Measurements from ENCODE around the gene PI4K2A. TPM values are rescaled to one million over a fixed set of nuclear protein-coding genes. Genes with fewer than 3 reads are reported as not detected.

Gene PI4K2A
- total and polyA plus RNA-seq, 2 of the 4 experiments (the other 2 are of a cell fraction), result 15.8 to 27.3 TPM

DNA sequence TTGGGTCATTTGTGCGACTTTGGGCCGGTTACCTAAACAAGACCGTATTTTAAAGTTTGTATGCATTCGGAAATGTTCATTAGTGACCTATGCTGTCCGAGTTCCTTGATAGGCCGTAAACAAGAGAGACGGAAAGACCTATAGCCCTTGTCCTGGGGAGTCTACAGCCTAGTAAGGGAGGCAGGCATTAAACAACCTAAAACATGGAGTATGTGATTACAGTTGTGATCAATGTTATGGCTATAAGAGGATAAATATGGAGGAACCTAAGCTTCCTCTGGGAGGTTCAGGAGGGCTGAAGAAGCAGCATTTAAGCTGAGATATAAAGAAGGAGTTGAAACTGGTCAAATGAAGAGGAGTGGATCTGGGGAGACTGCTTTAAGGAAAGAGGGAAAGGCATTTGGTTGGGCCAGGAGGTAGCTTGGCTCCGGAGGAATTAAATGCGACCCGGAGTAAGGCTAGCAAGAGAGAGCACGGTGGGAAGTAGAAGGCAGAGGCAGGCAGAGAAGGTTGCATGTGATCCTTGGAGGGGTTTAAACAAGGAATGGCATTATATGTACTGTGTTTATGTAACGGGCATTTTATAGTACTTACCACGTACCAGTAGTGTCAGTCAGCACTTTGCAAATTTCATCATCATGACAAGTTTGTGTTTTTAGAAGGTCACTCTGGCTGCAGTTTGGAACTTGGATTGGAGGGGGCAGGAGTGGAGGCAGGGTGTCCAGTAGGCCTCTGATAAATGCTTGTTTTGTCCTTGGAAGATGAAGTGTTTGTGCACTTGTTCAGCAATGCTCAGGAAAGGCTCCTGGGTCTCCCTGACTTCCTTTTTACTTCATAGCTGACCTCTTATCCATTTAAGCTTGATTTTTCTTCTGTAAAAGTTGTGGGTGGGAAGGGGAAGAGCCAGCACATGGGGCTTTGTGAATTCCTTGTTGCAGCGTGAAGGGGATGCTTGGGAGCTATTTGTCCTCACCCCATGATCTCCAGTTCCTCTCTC, 47.6 kb downstream of the PI4K2A start:
- peak; percentile 6 for ATAC-seq (ENCODE audit: low read depth)
- Histone ChIP-seq H2AK5ac (ENCODE audit: low read depth, low read length) (peak overlapping the region; percentile 93), H2BK20ac (ENCODE audit: low read depth, low read length) (peak overlapping the region; percentile 94), H3K4me3 (ENCODE audit: insufficient read depth, low read depth, low read length) (peak overlapping the region; percentile 17), H3K4me1 (ENCODE audit: control insufficient read depth, insufficient read depth, low read length) (peaks cover 25% of the 10 kb centered on the region), H2BK5ac (ENCODE audit: low read depth, low read length, poor library complexity, severe bottlenecking) (peak overlapping the region; percentile 97), H3K23ac (ENCODE audit: low read depth, low read length) (peak overlapping the region; percentile 99), H3K9me3 (ENCODE audit: control insufficient read depth, insufficient read depth, low read length) (no peaks in the 10 kb centered on the region), H3K4ac (ENCODE audit: low read depth, low read length) (peak overlapping the region; percentile 99), H3K18ac (ENCODE audit: low read depth, low read length) (peak overlapping the region; percentile 95), H2AK9ac (replicated peaks; ENCODE audit: low read depth, low read length, poor library complexity) (peak overlapping the region; percentile 97), H3K27me3 (ENCODE audit: control insufficient read depth, insufficient read depth, low read length) (no peaks in the 10 kb centered on the region), H4K5ac (ENCODE audit: low read depth, low read length) (peak overlapping the region; percentile 94), H3K14ac (replicated peaks; ENCODE audit: low read depth, low read length) (peak overlapping the region; percentile 98), H2BK120ac (ENCODE audit: low read depth, low read length) (peak overlapping the region; percentile 99), H3K9ac (ENCODE audit: low read depth, low read length) (peak overlapping the region; percentile 83), H3K9me1 (ENCODE audit: insufficient read depth, low read length) (peaks cover 10% of the 10 kb centered on the region), H4K20me1 (ENCODE audit: insufficient read depth, low read length) (peaks cover 22% of the 10 kb centered on the region), H3K56ac (ENCODE audit: extremely low read depth, insufficient read depth, low read length) (peak overlapping the region; percentile 94), H3K36me3 (ENCODE audit: control insufficient read depth, insufficient read depth, low read length) (no peaks in the 10 kb centered on the region), H4K8ac (ENCODE audit: low read depth in 2 of 2, low read length in 2 of 2) (peak overlapping the region; percentile 84 to 96), H3K79me1 (ENCODE audit: low read depth in 1 of 2, low read length in 2 of 2) (peaks cover 3 to 32% of the 10 kb centered on the region in 2 experiments; a peak in 2 of 4 replicates), H4K91ac (ENCODE audit: insufficient read depth, low read depth, low read length) (peak overlapping the region; percentile 98), H3K4me2 (ENCODE audit: low read depth, low read length) (peak overlapping the region; percentile 78), H2BK15ac (ENCODE audit: low read depth, low read length) (peak overlapping the region; percentile 82; the same call in 2 of the 3 replicates), H2AFZ (replicated peaks; ENCODE audit: low read length, poor library complexity) (peak overlapping the region; percentile 91), H3K27ac (ENCODE audit: insufficient read depth, low read length) (peak overlapping the region; percentile 99)
- in situ Hi-C loops (cut with MboI; ENCODE audit: low sequenced_read_pairs) (no loop called here), intact Hi-C loops (cut with micrococcal nuclease) (loop anchor here (1.0 kb wide), 2 partner anchors 116 to 190 kb away; partner anchors contain the start of genes ANKRD2, MMS19 and UBTD1), dilution Hi-C loops (cut with HindIII; ENCODE audit: low sequenced_read_pairs, unreplicated experiment) (no loop called here)
- 40% methylated on average over 1 of the region's 14 CpGs; no CpG with 5 or more reads in 1 of the 2 experiments for WGBS, 2 experiments (ENCODE audit: extremely low coverage in 2 of 2, insufficient read length in 1 of 2)
- peak; percentile 93 for DNase-seq
- TF ChIP-seq, protein P1, sequence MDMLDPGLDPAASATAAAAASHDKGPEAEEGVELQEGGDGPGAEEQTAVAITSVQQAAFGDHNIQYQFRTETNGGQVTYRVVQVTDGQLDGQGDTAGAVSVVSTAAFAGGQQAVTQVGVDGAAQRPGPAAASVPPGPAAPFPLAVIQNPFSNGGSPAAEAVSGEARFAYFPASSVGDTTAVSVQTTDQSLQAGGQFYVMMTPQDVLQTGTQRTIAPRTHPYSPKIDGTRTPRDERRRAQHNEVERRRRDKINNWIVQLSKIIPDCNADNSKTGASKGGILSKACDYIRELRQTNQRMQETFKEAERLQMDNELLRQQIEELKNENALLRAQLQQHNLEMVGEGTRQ (IDR thresholded peaks at IDR 0.05; ENCODE audit: low read depth, low read length), result no peak
- TF ChIP-seq RCOR1 (IDR thresholded peaks at IDR 0.05; ENCODE audit: insufficient replicate concordance, low read length) (peak; percentile 23), MAFK (IDR thresholded peaks at IDR 0.05; ENCODE audit: low read depth, low read length) (peak; percentile 88), MAZ (IDR thresholded peaks at IDR 0.05; ENCODE audit: borderline replicate concordance, low read depth, low read length) (peak; percentile 62), CEBPB (IDR thresholded peaks at IDR 0.05; ENCODE audit: low read depth, low read length) (peak; percentile 90), FOS (IDR thresholded peaks at IDR 0.05; ENCODE audit: low read depth, low read length) (no peak), SMC3 (IDR thresholded peaks at IDR 0.05; ENCODE audit: low read depth, low read length) (no peak), POLR2A (IDR thresholded peaks at IDR 0.05; ENCODE audit: low read depth, low read length) (no peak; the same call in 1 of the 2 replicates), NFE2L2 (IDR thresholded peaks at IDR 0.05; ENCODE audit: low read depth, low read length) (no peak), MXI1 (IDR thresholded peaks at IDR 0.05; ENCODE audit: borderline replicate concordance, low read depth, low read length) (no peak), BHLHE40 (IDR thresholded peaks at IDR 0.05; ENCODE audit: low read depth, low read length) (peak; percentile 53; the same call in 1 of the 2 replicates), RAD21 (IDR thresholded peaks at IDR 0.05; ENCODE audit: low read length) (no peak), CHD1 (IDR thresholded peaks at IDR 0.05; ENCODE audit: low read depth, low read length) (0 out of 2 replicates have a peak, but pooled peaks have one; percentile 54), RFX5 (IDR thresholded peaks at IDR 0.05; ENCODE audit: low read depth, low read length) (no peak)
- TF ChIP-seq, protein P2, sequence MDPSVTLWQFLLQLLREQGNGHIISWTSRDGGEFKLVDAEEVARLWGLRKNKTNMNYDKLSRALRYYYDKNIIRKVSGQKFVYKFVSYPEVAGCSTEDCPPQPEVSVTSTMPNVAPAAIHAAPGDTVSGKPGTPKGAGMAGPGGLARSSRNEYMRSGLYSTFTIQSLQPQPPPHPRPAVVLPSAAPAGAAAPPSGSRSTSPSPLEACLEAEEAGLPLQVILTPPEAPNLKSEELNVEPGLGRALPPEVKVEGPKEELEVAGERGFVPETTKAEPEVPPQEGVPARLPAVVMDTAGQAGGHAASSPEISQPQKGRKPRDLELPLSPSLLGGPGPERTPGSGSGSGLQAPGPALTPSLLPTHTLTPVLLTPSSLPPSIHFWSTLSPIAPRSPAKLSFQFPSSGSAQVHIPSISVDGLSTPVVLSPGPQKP (IDR thresholded peaks at IDR 0.05; ENCODE audit: borderline replicate concordance, low read depth, low read length), result no peak
- ChIA-PET POLR2A (ENCODE audit: unreplicated experiment) (interaction anchor here (0.5 to 1.1 kb wide), 2 partner anchors 49 to 1101 kb away, joined by 3 to 4 read pairs; partner anchors contain the start of gene ZFYVE27), CTCF (interaction anchor here (1.5 to 2.1 kb wide), 2 partner anchors 14 to 21 kb away, joined by 4 to 6 read pairs; no protein-coding TSS in a partner anchor)
- no TSS peak for BruUV-seq (replicated peaks)
